Heart left ventricle (tissue), 13 donors: ENCODE measurements around the gene LEFTY1.

Experiments used
- CTCF ChIP-seq, 12 donors: fragments of 200-600 bp; sonication (generic) in 4 of 12; IDR thresholded peaks; one replicate each; pipeline versions ENCODE4 v1.5.0 to v1.8.0; 2018 to 2022; ENCODE audit warnings: antibody characterized with exemption in 12 of 12, mild to moderate bottlenecking in 5 of 12
- POLR2A ChIP-seq, 2 donors: fragments of 450-650 bp; IDR thresholded peaks; one replicate each; pipeline ENCODE4 v1.6.1; 2017; ENCODE audit warnings: antibody characterized with exemption in 2 of 2, mild to moderate bottlenecking in 2 of 2, moderate library complexity in 2 of 2
- donor health status: ischemic (EF 13 %, LVEDD 7.1; RV severe dilation, severe dysfunction).
- donor health status: DM: no; HTN: yes; CAD: no.
- donor health status: DM: no; HTN: no; CAD: no.
- donor health status: ischemic (EF 25% LVEDD 6.9; RV normal size, moderate dysfunction).
- donor health status: ischemic (EF 25% LVEDD 5.7; RV mildly dilated, moderate dysfunction).
- donor health status: ischemic (EF 35%, LVEDD 5.7; RV mildly dilated, moderate dysfunction).
- donor health status: nonischemic (EF 11% LVEDD 7.7; RV severe dilation, severe dysfunction).
- donor health status: DM: yes; HTN: yes; CAD: no.
- donor health status: PGD.
- donor health status: ischemic (EF 29% LVEDD 5.4; RV normal size, mild dysfunction).
- donor health status: nonischemic (EF 23%, LVEDD 6.1; RV moderate dilation, normal function).

GRCh38 chr1:225921734-225922709, 33.1 kb upstream of the LEFTY1 start:
- TF ChIP-seq CTCF (IDR thresholded peaks at IDR 0.05) = no peak
- TF ChIP-seq POLR2A (IDR thresholded peaks at IDR 0.05) = no peak
